ENCODE data around the gene KLK6. TPM values are rescaled to one million over a fixed set of nuclear protein-coding genes. Genes with fewer than 3 reads are reported as not detected.

Gene KLK6
- total and polyA plus RNA-seq, 12 donors, result not detected

DNA sequence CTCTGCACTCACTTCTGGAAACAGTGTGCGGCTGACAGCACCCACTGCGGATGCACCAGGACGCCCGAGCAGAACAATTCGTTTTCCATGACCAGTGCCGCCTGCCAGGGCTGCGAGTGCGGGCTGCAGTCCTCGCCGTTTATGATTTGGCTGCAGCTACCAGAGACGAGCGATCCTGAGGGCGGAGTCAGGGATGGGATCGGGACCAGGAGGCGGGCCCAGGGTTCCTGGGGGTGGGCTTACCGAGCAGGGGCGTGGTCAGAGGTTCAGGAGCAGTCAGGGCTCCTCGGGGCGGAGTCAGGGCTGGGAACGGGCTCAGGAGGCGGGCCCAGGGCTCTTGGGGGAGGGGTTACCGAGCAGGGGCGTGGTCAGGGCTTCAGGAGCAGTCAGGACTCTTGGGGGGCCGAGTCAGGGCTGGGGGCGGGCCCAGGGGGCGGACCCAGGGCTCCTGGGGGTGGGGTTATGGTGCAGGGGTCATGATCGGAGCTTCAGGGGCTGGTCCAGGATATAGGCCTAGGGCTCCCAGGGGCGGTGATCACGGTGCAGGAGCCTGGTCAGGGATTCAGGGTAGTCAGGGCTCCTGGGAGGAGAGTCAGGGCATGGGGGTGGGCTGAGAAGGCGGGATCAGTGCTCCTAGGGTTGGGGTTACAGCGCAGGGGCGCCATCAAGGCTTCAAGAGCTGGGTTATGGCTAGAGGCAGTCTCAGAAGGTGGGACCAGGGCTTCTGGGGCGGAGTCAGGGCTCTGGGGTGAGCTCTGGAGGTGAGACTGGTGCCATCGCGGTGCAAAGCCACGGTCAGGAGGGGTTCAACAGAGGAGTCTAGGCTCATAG is 59.9 kb downstream of the KLK6 start:
- TF ChIP-seq, protein P1, sequence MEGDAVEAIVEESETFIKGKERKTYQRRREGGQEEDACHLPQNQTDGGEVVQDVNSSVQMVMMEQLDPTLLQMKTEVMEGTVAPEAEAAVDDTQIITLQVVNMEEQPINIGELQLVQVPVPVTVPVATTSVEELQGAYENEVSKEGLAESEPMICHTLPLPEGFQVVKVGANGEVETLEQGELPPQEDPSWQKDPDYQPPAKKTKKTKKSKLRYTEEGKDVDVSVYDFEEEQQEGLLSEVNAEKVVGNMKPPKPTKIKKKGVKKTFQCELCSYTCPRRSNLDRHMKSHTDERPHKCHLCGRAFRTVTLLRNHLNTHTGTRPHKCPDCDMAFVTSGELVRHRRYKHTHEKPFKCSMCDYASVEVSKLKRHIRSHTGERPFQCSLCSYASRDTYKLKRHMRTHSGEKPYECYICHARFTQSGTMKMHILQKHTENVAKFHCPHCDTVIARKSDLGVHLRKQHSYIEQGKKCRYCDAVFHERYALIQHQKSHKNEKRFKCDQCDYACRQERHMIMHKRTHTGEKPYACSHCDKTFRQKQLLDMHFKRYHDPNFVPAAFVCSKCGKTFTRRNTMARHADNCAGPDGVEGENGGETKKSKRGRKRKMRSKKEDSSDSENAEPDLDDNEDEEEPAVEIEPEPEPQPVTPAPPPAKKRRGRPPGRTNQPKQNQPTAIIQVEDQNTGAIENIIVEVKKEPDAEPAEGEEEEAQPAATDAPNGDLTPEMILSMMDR (IDR thresholded peaks at IDR 0.05), result no peak
- no peaks in the 10 kb centered on the region for H3K36me3 ChIP-seq
- 2% methylated on average over 36 of the region's 36 CpGs for WGBS, 2 donors
- H3K9me3 ChIP-seq, result no peaks in the 10 kb centered on the region
- no peak overlapping the region for H3K27ac ChIP-seq
- DNase-seq (peak in 1 of 2 donors; percentile 22), ATAC-seq (peak in 2 of 8 donors; percentile 22 to 39)
- peaks cover 0 to 89% (median 80%) of the 10 kb centered on the region in 7 donors for H3K27me3 ChIP-seq
- intact Hi-C loops (cut with DNase I), result no loop called here
- no peak overlapping the region for H3K4me3 ChIP-seq
- peaks cover 0 to 5% (median 0%) of the 10 kb centered on the region in 9 donors for H3K4me1 ChIP-seq

Other genes with a start within 250 kb of the KLK6 start
- gene SHANK1, start 249.8 kb downstream of the KLK6 start, total RNA-seq, result 1 to 10 TPM in 2 of 10 donors, under 1 TPM in 7, not detected in 1; 0.23 to 1.5 (median 0.59) TPM
- under 1 TPM; 0.07 to 0.17 TPM for gene SHANK1, start 249.8 kb downstream of the KLK6 start, polyA plus RNA-seq
- gene CLEC11A, start 246.2 kb downstream of the KLK6 start, total RNA-seq, result 10 to 100 TPM in 1 of 10 donors, 1 to 10 TPM in 9; 2.3 to 11.9 (median 3.8) TPM
- gene CLEC11A, start 246.2 kb downstream of the KLK6 start, polyA plus RNA-seq, result 10 to 100 TPM in 1 of 2 donors, 1 to 10 TPM in 1; 5.6 to 12.9 TPM
- not detected for gene GPR32, start 199.1 kb downstream of the KLK6 start, total RNA-seq
- gene GPR32, start 199.1 kb downstream of the KLK6 start, polyA plus RNA-seq, result not detected
- gene ACP4, start 179.2 kb downstream of the KLK6 start, total RNA-seq, result not detected
- not detected for gene ACP4, start 179.2 kb downstream of the KLK6 start, polyA plus RNA-seq
- gene KLK1, start 145.8 kb downstream of the KLK6 start, total RNA-seq, result under 1 TPM in 6 of 10 donors, not detected in 4; 0.42 to 0.85 (median 0.64) TPM
- gene KLK1, start 145.8 kb downstream of the KLK6 start, polyA plus RNA-seq, result under 1 TPM; 0.39 to 0.80 TPM
- not detected for gene KLK15, start 136.0 kb downstream of the KLK6 start, total RNA-seq
- not detected for gene KLK15, start 136.0 kb downstream of the KLK6 start, polyA plus RNA-seq
- not detected for gene KLK3, start 114.7 kb downstream of the KLK6 start, total RNA-seq
- gene KLK3, start 114.7 kb downstream of the KLK6 start, polyA plus RNA-seq, result not detected
- not detected for gene KLK2, start 96.2 kb downstream of the KLK6 start, total RNA-seq
- gene KLK2, start 96.2 kb downstream of the KLK6 start, polyA plus RNA-seq, result not detected
- not detected for gene KLK4, start 58.2 kb downstream of the KLK6 start, total RNA-seq
- not detected for gene KLK4, start 58.2 kb downstream of the KLK6 start, polyA plus RNA-seq
- not detected for gene KLK5, start 16.6 kb downstream of the KLK6 start, total RNA-seq
- not detected for gene KLK5, start 16.6 kb downstream of the KLK6 start, polyA plus RNA-seq
- not detected for gene KLK7, start 14.3 kb upstream of the KLK6 start, total RNA-seq
- gene KLK7, start 14.3 kb upstream of the KLK6 start, polyA plus RNA-seq, result under 1 TPM in 1 of 2 donors, not detected in 1; 0.04 TPM
- not detected for gene KLK8, start 32.0 kb upstream of the KLK6 start, total RNA-seq
- not detected for gene KLK8, start 32.0 kb upstream of the KLK6 start, polyA plus RNA-seq
- gene KLK10, start 50.1 kb upstream of the KLK6 start, total RNA-seq, result 1 to 10 TPM in 1 of 10 donors, under 1 TPM in 4, not detected in 5; 0.16 to 1.8 (median 0.38) TPM
- under 1 TPM in 1 of 2 donors, not detected in 1; 0.49 TPM for gene KLK10, start 50.1 kb upstream of the KLK6 start, polyA plus RNA-seq
- under 1 TPM in 4 of 10 donors, not detected in 6; 0.27 to 0.46 (median 0.36) TPM for gene KLK11, start 57.0 kb upstream of the KLK6 start, total RNA-seq
- gene KLK11, start 57.0 kb upstream of the KLK6 start, polyA plus RNA-seq, result under 1 TPM; 0.51 to 0.59 TPM
- gene KLK12, start 65.4 kb upstream of the KLK6 start, total RNA-seq, result not detected
- not detected for gene KLK12, start 65.4 kb upstream of the KLK6 start, polyA plus RNA-seq
- under 1 TPM in 1 of 10 donors, not detected in 9; 0.32 TPM for gene KLK13, start 95.5 kb upstream of the KLK6 start, total RNA-seq
- gene KLK13, start 95.5 kb upstream of the KLK6 start, polyA plus RNA-seq, result 1 to 10 TPM in 1 of 2 donors, not detected in 1; 1.3 TPM
- gene KLK14, start 113.3 kb upstream of the KLK6 start, total RNA-seq, result 1 to 10 TPM in 1 of 10 donors, under 1 TPM in 5, not detected in 4; 0.26 to 1.2 (median 0.58) TPM
- gene KLK14, start 113.3 kb upstream of the KLK6 start, polyA plus RNA-seq, result under 1 TPM; 0.20 to 0.44 TPM
- gene CTU1, start 138.8 kb upstream of the KLK6 start, total RNA-seq, result 1 to 10 TPM; 2.0 to 5.6 (median 3.2) TPM
- gene CTU1, start 138.8 kb upstream of the KLK6 start, polyA plus RNA-seq, result 1 to 10 TPM; 2.6 to 4.1 TPM
- gene SIGLEC9, start 155.3 kb upstream of the KLK6 start, total RNA-seq, result 1 to 10 TPM in 6 of 10 donors, under 1 TPM in 3, not detected in 1; 0.41 to 7.0 (median 1.1) TPM
- 1 to 10 TPM; 1.0 to 1.8 TPM for gene SIGLEC9, start 155.3 kb upstream of the KLK6 start, polyA plus RNA-seq
- 1 to 10 TPM in 2 of 10 donors, under 1 TPM in 6, not detected in 2; 0.15 to 2.9 (median 0.56) TPM for gene SIGLEC7, start 172.7 kb upstream of the KLK6 start, total RNA-seq
- gene SIGLEC7, start 172.7 kb upstream of the KLK6 start, polyA plus RNA-seq, result 1 to 10 TPM; 1.2 to 1.3 TPM